Vagina (tissue), 2 donors: ENCODE data around the gene SPON1. TPM values are rescaled to one million over a fixed set of nuclear protein-coding genes. Genes with fewer than 3 reads are reported as not detected.

Source experiments
- DNase-seq, 2 donors: peaks; one replicate each; pipeline ENCODE4 v3.0.0-alpha.2; 2017; ENCODE audit errors: extremely low spot score in 2 of 2
- H3K27ac ChIP-seq: fragments of 200-600 bp; sonication (generic); one replicate; pipeline ENCODE4 v1.5.1; 2019
- H3K27me3 ChIP-seq: fragments of 200-600 bp; sonication (generic); one replicate; pipeline ENCODE4 v1.5.1; 2019
- H3K36me3 ChIP-seq, 2 donors: fragments of 200-600 bp; sonication (generic); one replicate each; pipeline ENCODE4 v1.5.1; 2017 to 2019
- H3K4me1 ChIP-seq: fragments of 200-600 bp; sonication (generic); one replicate; pipeline ENCODE4 v1.5.1; 2019
- H3K4me3 ChIP-seq, 2 donors: fragments of 200-600 bp; sonication (generic); 1 replicate in 1 of 2; 2 replicates in 1 of 2; pipeline ENCODE4 v1.5.1; 2016 to 2019
- H3K9me3 ChIP-seq: fragments of 200-600 bp; sonication (generic); one replicate; pipeline ENCODE4 v1.5.1; 2019
- CTCF ChIP-seq, 3 experiments: fragments of 450-650 bp in 2 of 3; fragments of 200-600 bp in 1 of 3; sonication (generic) in 1 of 3; IDR thresholded peaks; one replicate each; pipeline ENCODE4 v1.5.1; 2017 to 2019; ENCODE audit warnings: antibody characterized with exemption in 3 of 3, mild to moderate bottlenecking in 2 of 3, moderate library complexity in 2 of 3
- POLR2A ChIP-seq, 2 donors: fragments of 450-650 bp; IDR thresholded peaks; one replicate each; pipeline ENCODE4 v1.6.1; 2017; ENCODE audit warnings: antibody characterized with exemption in 2 of 2, mild to moderate bottlenecking in 2 of 2, moderate library complexity in 2 of 2
- POLR2AphosphoS5 ChIP-seq, 2 donors: sonication (generic); formaldehyde crosslinking; IDR thresholded peaks; one replicate each; pipeline ENCODE4 v1.9.0; 2017; ENCODE audit warnings: antibody characterized with exemption in 2 of 2, mild to moderate bottlenecking in 2 of 2, low read depth in 1 of 2; ENCODE audit not compliant: insufficient read depth in 1 of 2
- intact Hi-C: fragments of 100-400 bp; cut with DNase I; formaldehyde crosslinking; loops from one replicate; pipeline ENCODE4 v1.15.1; 2023
- total RNA-seq: library from RNA; depleted of rRNA; stranded (reverse); fragments of >200 nt; gene quantifications from one replicate; pipeline ENCODE4 v1.2.3, GENCODE V29; 2016

SPON1 gene
- total RNA-seq, 1 donor from 2014 or later = 31.7 TPM

GRCh38 chr11:14305649-14306048 is 343.1 kb downstream of the SPON1 start:
- Histone ChIP-seq H3K27me3 (no peaks in the 10 kb centered on the region), H3K9me3 (no peaks in the 10 kb centered on the region), H3K4me1 (peaks cover 27% of the 10 kb centered on the region), H3K27ac (no peak overlapping the region), H3K36me3 (no peaks in the 10 kb centered on the region), H3K4me3 (no peak overlapping the region)
- no peak for TF ChIP-seq POLR2A (IDR thresholded peaks at IDR 0.05)
- no peak for TF ChIP-seq CTCF (IDR thresholded peaks at IDR 0.05)
- TF ChIP-seq POLR2AphosphoS5 (IDR thresholded peaks at IDR 0.05; ENCODE audit: insufficient read depth in 1 of 2, low read depth in 1 of 2) = no peak
- no peak for DNase-seq
- intact Hi-C loops = no loop called here

- Histone ChIP-seq H3K4me1 (peaks cover 22% of the 10 kb centered on the region), H3K9me3 (no peaks in the 10 kb centered on the region), H3K27me3 (no peaks in the 10 kb centered on the region), H3K27ac (no peak overlapping the region), H3K4me3 (no peak overlapping the region), H3K36me3 (no peaks in the 10 kb centered on the region)
- intact Hi-C loops = no loop called here
- TF ChIP-seq CTCF (IDR thresholded peaks at IDR 0.05) (no peak), POLR2AphosphoS5 (IDR thresholded peaks at IDR 0.05; ENCODE audit: insufficient read depth in 1 of 2, low read depth in 1 of 2) (no peak), POLR2A (IDR thresholded peaks at IDR 0.05) (no peak)
- DNase-seq = no peak
Observed at GRCh38 chr11:14306481-14306880, 344.0 kb downstream of the SPON1 start.

GRCh38 chr11:14308114-14308896 is 345.8 kb downstream of the SPON1 start:
- Histone ChIP-seq H3K27me3 (no peaks in the 10 kb centered on the region), H3K36me3 (no peaks in the 10 kb centered on the region), H3K9me3 (no peaks in the 10 kb centered on the region), H3K27ac (no peak overlapping the region), H3K4me1 (peaks cover 36% of the 10 kb centered on the region), H3K4me3 (no peak overlapping the region)
- DNase-seq = no peak
- intact Hi-C loops = no loop called here
- TF ChIP-seq POLR2A (IDR thresholded peaks at IDR 0.05) (no peak), POLR2AphosphoS5 (IDR thresholded peaks at IDR 0.05; ENCODE audit: insufficient read depth in 1 of 2, low read depth in 1 of 2) (no peak), CTCF (IDR thresholded peaks at IDR 0.05) (no peak)

DNA sequence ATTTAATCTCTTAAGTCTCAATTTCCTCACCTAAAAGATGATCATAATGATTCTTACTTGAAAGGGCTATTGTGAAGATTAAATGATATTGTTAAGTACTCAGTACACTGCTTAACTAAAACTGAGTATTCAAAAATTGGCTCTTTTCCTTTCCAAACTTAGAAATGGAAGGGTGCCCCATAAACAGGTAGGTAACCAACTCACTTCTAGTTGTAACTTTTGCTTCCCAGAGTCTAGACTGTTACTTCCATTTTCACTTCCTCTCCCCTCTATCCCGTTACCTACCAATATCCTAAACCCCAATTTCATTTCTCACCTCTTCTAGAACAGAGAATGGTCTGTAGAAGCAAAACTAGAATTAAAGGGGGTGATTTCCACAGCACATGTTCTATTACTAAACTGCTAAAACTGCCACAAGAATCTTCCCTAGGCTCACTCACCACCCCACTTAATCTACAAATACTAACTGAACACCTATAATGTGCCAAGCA is 346.4 kb downstream of the SPON1 start:
- TF ChIP-seq POLR2A (IDR thresholded peaks at IDR 0.05) = no peak
- no peak for TF ChIP-seq POLR2AphosphoS5 (IDR thresholded peaks at IDR 0.05; ENCODE audit: insufficient read depth in 1 of 2, low read depth in 1 of 2)
- TF ChIP-seq CTCF (IDR thresholded peaks at IDR 0.05) = no peak
- DNase-seq = no peak
- peaks cover 43% of the 10 kb centered on the region for H3K4me1 ChIP-seq
- intact Hi-C loops = no loop called here
- H3K9me3 ChIP-seq = no peaks in the 10 kb centered on the region
- H3K27me3 ChIP-seq = no peaks in the 10 kb centered on the region
- H3K27ac ChIP-seq = no peak overlapping the region
- no peaks in the 10 kb centered on the region for H3K36me3 ChIP-seq
- H3K4me3 ChIP-seq = no peak overlapping the region
